Measurements from ENCODE around the gene ALOXE3. TPM values are rescaled to one million over a fixed set of nuclear protein-coding genes. Genes with fewer than 3 reads are reported as not detected.

The ALOXE3 gene
- total and polyA plus RNA-seq, 4 donors, result not detected

- 63% methylated on average over 5 of the region's 5 CpGs for WGBS
- Histone ChIP-seq H3K36me3 (ENCODE audit: control insufficient read depth in 4 of 4, insufficient read depth in 3 of 4, low read depth in 1 of 4, low read length in 3 of 4) (no peaks in the 10 kb centered on the region), H3K9me3 (ENCODE audit: control insufficient read depth in 4 of 4, low read length in 3 of 4) (no peaks in the 10 kb centered on the region), H3K4me3 (ENCODE audit: low read depth in 1 of 3, low read length in 3 of 3) (no peak overlapping the region), H3K4me1 (ENCODE audit: control insufficient read depth in 4 of 4, insufficient read depth in 4 of 4, low read length in 3 of 4) (no peaks in the 10 kb centered on the region), H3K9ac (ENCODE audit: low read depth in 1 of 2, low read length in 2 of 2) (no peak overlapping the region), H3K27ac (ENCODE audit: low read depth in 1 of 2, low read length in 2 of 2) (no peak overlapping the region), H3K27me3 (ENCODE audit: control insufficient read depth in 4 of 4, insufficient read depth in 4 of 4, low read length in 3 of 4) (peaks cover 0 to 11% (median 4%) of the 10 kb centered on the region in 4 donors)
- no peak for DNase-seq (ENCODE audit: low spot score)
- TF ChIP-seq JUND (IDR thresholded peaks at IDR 0.05) (no peak), YY1 (IDR thresholded peaks at IDR 0.05) (no peak), SP1 (IDR thresholded peaks at IDR 0.05) (no peak), HNF4G (IDR thresholded peaks at IDR 0.05) (no peak), GABPA (IDR thresholded peaks at IDR 0.05 in 1 of 2, conservative IDR thresholded peaks at IDR 0.05 in 1 of 2) (no peak)
- TF ChIP-seq, protein P1, sequence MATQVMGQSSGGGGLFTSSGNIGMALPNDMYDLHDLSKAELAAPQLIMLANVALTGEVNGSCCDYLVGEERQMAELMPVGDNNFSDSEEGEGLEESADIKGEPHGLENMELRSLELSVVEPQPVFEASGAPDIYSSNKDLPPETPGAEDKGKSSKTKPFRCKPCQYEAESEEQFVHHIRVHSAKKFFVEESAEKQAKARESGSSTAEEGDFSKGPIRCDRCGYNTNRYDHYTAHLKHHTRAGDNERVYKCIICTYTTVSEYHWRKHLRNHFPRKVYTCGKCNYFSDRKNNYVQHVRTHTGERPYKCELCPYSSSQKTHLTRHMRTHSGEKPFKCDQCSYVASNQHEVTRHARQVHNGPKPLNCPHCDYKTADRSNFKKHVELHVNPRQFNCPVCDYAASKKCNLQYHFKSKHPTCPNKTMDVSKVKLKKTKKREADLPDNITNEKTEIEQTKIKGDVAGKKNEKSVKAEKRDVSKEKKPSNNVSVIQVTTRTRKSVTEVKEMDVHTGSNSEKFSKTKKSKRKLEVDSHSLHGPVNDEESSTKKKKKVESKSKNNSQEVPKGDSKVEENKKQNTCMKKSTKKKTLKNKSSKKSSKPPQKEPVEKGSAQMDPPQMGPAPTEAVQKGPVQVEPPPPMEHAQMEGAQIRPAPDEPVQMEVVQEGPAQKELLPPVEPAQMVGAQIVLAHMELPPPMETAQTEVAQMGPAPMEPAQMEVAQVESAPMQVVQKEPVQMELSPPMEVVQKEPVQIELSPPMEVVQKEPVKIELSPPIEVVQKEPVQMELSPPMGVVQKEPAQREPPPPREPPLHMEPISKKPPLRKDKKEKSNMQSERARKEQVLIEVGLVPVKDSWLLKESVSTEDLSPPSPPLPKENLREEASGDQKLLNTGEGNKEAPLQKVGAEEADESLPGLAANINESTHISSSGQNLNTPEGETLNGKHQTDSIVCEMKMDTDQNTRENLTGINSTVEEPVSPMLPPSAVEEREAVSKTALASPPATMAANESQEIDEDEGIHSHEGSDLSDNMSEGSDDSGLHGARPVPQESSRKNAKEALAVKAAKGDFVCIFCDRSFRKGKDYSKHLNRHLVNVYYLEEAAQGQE (IDR thresholded peaks at IDR 0.05), result no peak
Measured at GRCh38 chr17:8087952-8088230, 30.4 kb downstream of the ALOXE3 start.

- Histone ChIP-seq H3K9me3 (ENCODE audit: control insufficient read depth in 4 of 4, low read length in 3 of 4) (no peaks in the 10 kb centered on the region), H3K4me1 (ENCODE audit: control insufficient read depth in 4 of 4, insufficient read depth in 4 of 4, low read length in 3 of 4) (no peaks in the 10 kb centered on the region), H3K27me3 (ENCODE audit: control insufficient read depth in 4 of 4, insufficient read depth in 4 of 4, low read length in 3 of 4) (peaks cover 0 to 13% (median 3%) of the 10 kb centered on the region in 4 donors), H3K9ac (ENCODE audit: low read depth in 1 of 2, low read length in 2 of 2) (no peak within 1 kb of the TSS), H3K36me3 (ENCODE audit: control insufficient read depth in 4 of 4, insufficient read depth in 3 of 4, low read depth in 1 of 4, low read length in 3 of 4) (no peaks in the 10 kb centered on the region), H3K27ac (ENCODE audit: low read depth in 1 of 2, low read length in 2 of 2) (no peak within 1 kb of the TSS), H3K4me3 (ENCODE audit: low read depth in 1 of 3, low read length in 3 of 3) (no peak within 1 kb of the TSS)
- WGBS, result 84% methylated on average over 20 of the region's 20 CpGs
- TF ChIP-seq, protein P2, sequence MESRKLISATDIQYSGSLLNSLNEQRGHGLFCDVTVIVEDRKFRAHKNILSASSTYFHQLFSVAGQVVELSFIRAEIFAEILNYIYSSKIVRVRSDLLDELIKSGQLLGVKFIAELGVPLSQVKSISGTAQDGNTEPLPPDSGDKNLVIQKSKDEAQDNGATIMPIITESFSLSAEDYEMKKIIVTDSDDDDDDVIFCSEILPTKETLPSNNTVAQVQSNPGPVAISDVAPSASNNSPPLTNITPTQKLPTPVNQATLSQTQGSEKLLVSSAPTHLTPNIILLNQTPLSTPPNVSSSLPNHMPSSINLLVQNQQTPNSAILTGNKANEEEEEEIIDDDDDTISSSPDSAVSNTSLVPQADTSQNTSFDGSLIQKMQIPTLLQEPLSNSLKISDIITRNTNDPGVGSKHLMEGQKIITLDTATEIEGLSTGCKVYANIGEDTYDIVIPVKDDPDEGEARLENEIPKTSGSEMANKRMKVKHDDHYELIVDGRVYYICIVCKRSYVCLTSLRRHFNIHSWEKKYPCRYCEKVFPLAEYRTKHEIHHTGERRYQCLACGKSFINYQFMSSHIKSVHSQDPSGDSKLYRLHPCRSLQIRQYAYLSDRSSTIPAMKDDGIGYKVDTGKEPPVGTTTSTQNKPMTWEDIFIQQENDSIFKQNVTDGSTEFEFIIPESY (IDR thresholded peaks at IDR 0.05), result no peak
- TF ChIP-seq TAF1 (conservative IDR thresholded peaks at IDR 0.05) (no peak), RAD21 (IDR thresholded peaks at IDR 0.05) (no peak), GABPA (IDR thresholded peaks at IDR 0.05 in 1 of 2, conservative IDR thresholded peaks at IDR 0.05 in 1 of 2) (no peak), FOXA1 (IDR thresholded peaks at IDR 0.05) (no peak), HNF4A (conservative IDR thresholded peaks at IDR 0.05) (no peak), HNF4G (IDR thresholded peaks at IDR 0.05) (no peak), EGR1 (IDR thresholded peaks at IDR 0.05; ENCODE audit: low read depth in 2 of 2) (no peak), SP1 (IDR thresholded peaks at IDR 0.05) (no peak), YY1 (IDR thresholded peaks at IDR 0.05) (no peak), FOXA2 (IDR thresholded peaks at IDR 0.05) (no peak), CTCF (IDR thresholded peaks at IDR 0.05; ENCODE audit: low read depth, low read length, missing input control) (no peak), RXRA (IDR thresholded peaks at IDR 0.05) (no peak), JUND (IDR thresholded peaks at IDR 0.05) (no peak), NR2F2 (IDR thresholded peaks at IDR 0.05) (no peak)
- TF ChIP-seq, protein P3, sequence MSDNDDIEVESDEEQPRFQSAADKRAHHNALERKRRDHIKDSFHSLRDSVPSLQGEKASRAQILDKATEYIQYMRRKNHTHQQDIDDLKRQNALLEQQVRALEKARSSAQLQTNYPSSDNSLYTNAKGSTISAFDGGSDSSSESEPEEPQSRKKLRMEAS (IDR thresholded peaks at IDR 0.05), result no peak
- TF ChIP-seq, protein P4, sequence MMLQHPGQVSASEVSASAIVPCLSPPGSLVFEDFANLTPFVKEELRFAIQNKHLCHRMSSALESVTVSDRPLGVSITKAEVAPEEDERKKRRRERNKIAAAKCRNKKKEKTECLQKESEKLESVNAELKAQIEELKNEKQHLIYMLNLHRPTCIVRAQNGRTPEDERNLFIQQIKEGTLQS (IDR thresholded peaks at IDR 0.05), result no peak
- TF ChIP-seq, protein P1 (IDR thresholded peaks at IDR 0.05), result no peak
- DNase-seq (ENCODE audit: low spot score), result no peak
Measured at GRCh38 chr17:8087075-8087951, 31.0 kb downstream of the ALOXE3 start, which contains the start of gene ALOX12B. Gene ALOX12B (minus strand): TSS chr17:8087716. CDS start chr17:8087442, 274 bp downstream.

Data from liver (tissue), 9 donors.